Astrocyte of the spinal cord (primary cell): ENCODE results near the gene PCSK6.

Experiments used
- DNase-seq: peaks from one replicate; pipeline ENCODE4 v3.0.0; 2011; ENCODE audit warnings: low read depth, low spot score
- H3K4me3 ChIP-seq: 2 replicates; pipeline ENCODE4 v1.5.1; 2011; ENCODE audit warnings: low read depth, mild to moderate bottlenecking, low read length, moderate library complexity
- CTCF ChIP-seq: IDR thresholded peaks from 2 replicates; pipeline ENCODE4 v1.5.1; 2012; ENCODE audit warnings: low read depth, mild to moderate bottlenecking, low read length, inconsistent platforms
- in situ Hi-C: cut with HindIII; loops from 2 replicates; pipeline ENCODE4 v1.10.0; 2017; ENCODE audit warnings: low sequenced_read_pairs

Gene PCSK6

DNA sequence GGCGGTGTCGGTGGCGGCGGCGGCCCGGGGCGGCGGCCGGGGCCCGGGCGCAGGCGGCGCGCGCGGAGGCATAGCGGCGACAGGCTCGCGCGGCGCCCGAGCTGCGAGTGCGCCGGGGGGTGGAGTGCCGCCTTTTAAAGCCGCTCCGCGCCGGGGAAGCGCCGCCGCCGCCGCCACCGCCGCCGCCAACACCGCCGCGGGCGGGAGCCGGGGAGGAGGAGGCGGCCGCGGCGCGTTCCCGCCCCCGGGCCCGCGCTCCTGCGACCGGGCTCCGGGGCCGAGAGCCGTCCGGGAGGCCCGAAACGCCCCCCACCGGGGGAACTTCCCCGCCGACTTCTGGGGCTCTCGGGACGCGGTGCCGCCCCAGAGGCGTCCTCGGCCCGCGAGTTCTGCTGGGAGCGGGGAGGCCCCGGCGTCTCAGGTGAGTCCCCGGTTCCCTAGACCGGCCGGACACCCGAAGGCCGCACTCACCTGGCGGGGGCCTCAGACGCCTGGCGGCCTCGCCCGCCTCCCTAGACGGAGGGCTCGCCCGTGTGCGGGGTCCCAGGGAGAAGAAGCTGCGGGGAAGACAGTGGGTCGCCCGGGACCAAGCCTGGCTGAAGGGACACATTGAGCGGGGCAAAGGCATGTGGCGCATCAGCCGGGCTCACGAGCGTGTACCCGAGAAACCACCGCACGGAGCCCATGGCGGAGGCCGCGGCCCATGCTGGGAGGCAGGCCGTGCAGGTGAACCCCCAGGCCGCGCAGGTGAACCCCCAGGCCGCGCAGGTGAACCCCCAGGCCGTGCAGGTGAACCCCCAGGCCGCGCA is at the start of gene PCSK6:
PCSK6 (minus strand) TSS at position 109 of the 809 bp plus-strand sequence; CDS start at position 72, 37 bp downstream.
- DNase-seq: no peak
- in situ Hi-C loops: no loop called here
- no peak for TF ChIP-seq CTCF
- no peak within 1 kb of the TSS for H3K4me3 ChIP-seq

DNA sequence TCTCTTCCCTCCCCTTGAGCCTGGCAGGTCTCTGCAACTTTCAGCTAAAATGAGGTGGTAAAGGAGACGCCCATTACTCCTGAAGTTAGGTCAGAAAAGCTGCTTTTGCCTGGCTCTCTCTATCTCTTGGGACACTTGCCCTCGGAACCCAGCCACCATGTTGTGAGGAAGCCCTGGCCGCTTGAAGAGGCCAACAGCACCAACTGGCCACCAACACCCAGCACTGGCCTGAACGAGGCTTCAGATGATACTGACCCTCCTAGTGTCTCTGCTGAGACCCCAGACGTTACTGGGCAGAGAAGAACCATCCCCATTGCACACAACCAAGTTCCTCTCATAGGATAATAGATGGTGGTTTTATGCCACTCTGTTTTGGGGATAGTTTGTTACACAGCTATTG is 49.5 kb upstream of the PCSK6 start:
- no peak for DNase-seq
- in situ Hi-C loops: no loop called here

DNA sequence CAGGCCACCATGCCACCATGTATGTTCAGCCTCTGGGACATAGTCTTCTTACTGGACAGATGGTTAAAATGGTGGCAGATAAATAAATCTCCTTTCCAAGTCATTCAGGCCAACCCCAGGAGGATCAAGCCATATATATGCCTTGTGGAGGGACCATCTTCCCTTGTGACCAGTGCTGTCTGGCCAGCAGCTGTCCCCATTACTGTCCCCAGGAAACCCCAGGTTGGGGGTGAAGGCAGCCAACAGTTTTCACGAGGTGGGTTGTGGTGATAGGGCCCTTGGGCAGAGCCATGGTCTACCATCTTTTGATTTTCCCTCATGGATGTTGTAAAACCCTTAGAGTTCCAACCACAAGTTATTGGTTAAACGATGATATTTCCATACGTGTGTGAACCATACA is 48.7 kb upstream of the PCSK6 start:
- TF ChIP-seq CTCF: no peak

More for the DNA sequence above, 49.5 kb upstream of the PCSK6 start:
- H3K4me3 ChIP-seq: no peak overlapping the region
- TF ChIP-seq CTCF: no peak

DNA sequence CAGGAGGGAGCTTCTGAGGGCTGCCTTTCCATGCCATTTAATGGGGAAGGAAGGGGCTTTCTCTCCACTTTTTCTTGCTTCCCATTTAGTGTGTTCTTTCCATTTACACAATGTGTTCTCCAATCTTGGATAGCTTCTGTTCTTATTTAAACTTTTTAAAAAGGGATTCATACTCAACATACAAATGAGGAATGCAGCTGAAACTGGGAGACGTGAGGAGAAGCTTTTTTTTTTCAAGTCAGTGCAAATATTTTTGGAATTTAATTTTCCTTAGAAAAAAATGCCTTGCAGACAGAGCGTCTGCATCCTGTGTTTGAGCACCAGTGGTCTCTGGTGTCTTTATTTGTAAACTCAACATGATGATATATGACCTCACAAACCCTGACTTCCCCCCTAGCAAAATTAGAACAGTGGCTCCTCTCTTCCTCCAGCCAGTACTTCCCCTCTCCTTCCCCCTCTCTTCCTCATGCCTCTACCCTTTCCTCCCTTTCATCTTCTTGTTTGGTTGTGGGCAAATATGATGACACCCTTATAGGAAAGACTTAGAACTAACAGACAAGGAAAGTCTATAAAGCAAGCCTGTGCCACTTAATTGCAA is 48.1 kb upstream of the PCSK6 start:
- no peak for TF ChIP-seq CTCF
- no peak overlapping the region for H3K4me3 ChIP-seq
- in situ Hi-C loops: no loop called here
- DNase-seq: no peak

More for the DNA sequence above, 48.7 kb upstream of the PCSK6 start:
- no peak overlapping the region for H3K4me3 ChIP-seq
- DNase-seq: no peak
- in situ Hi-C loops: no loop called here

DNA sequence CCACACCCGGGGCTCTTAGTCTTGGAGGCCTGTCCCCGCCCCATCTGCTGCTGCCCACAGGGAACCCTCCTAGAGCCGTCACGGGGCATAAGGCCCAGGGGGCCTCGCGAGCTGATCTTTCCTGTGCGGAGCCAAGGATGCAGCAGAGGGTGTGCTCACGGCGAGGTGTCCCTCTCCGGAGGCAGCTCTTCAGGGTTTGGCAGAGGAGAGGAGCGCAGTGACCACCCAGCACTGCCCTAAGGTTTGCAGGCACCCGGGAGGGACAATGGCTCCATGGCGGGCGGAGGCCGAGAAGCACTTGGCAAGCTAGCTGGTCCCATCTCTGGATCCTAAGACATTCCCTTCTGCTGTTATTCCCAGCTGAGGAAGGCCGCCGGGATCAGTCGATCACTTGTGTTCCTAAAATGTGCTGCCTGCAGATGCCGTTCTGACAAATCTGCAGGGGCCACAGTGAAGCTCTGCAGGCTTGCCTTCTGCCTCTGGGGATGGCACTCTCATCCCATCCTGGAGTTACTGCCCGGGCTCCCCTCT is 47.4 kb upstream of the PCSK6 start:
- in situ Hi-C loops: no loop called here
- no peak for TF ChIP-seq CTCF
- DNase-seq: no peak
- no peak overlapping the region for H3K4me3 ChIP-seq

DNA sequence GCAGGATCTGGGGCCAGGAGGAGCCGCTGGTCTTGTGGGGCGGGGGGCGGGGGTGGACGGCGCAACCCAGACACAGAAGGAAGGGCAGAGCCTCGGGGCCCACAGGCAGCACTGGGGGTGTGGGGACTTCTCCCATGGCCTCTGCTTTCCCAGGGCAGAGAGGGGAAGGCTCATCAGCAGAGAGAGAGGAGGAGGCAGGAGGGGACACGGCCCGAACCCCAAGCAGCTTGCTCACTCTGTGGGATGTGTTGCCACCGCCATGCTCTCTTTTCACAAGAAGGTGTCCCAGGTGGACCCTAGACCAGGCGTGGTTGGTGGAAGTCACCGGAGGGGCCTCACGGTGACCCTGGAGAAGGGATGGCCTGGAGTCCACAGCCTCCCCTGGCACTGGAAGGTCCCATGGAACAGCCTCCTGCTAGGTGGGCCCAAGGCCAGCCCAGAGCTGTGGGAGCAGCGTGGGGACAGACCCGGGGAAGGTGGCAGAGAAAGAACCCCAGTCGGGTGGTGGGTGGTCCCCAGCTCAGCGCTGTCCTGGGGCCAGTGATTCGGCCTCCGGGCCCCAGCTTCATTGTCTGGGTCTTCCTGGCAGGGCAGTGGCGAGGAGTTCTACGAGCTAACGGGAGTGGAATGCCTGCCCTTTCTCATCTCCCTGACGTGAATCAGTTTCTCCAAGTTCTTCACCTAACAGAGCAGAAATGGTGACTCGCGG is 46.8 kb upstream of the PCSK6 start:
- TF ChIP-seq CTCF: no peak
- no peak overlapping the region for H3K4me3 ChIP-seq
- in situ Hi-C loops: no loop called here
- DNase-seq: no peak
